IMR-90 (cell line): Measurements from ENCODE around the gene PTN. TPM values are rescaled to one million over a fixed set of nuclear protein-coding genes. Genes with fewer than 3 reads are reported as not detected.

ENCODE experiments used
- ATAC-seq: fragments of 200-7000 bp; cut with Tn5 transposase; 2 replicates; pipeline ENCODE4 v1.9.1; 2020; ENCODE audit warnings: low read depth, mild to moderate bottlenecking, moderate library complexity
- BruUV-seq: library from RNA; stranded (reverse); fragments of 400-500 nt; replicated peaks from 2 replicates; lab custom pipeline; 2021; lab: Mats Ljungman, UMichigan
- CTCF ChIA-PET: fragments of 300-600 bp; formaldehyde crosslinking; extraction: SDS; loops from one replicate; lab custom pipeline; 2021; ENCODE audit warnings: antibody characterized with exemption; lab: Yijun Ruan, JAX
- POLR2A ChIA-PET: fragments of 300-600 bp; sonication (Branson Sonifier 250); formaldehyde crosslinking; loops from one replicate; lab custom pipeline; 2022; ENCODE audit warnings: antibody characterized with exemption; ENCODE audit not compliant: unreplicated experiment; lab: Charles Lee
- DNase-seq: peaks from one replicate; pipeline ENCODE4 v3.0.0; 2013
- H2AFZ ChIP-seq: replicated peaks from 2 replicates; pipeline ENCODE3; 2013; ENCODE audit warnings: low read length, mild to moderate bottlenecking; ENCODE audit not compliant: poor library complexity
- H2AK5ac ChIP-seq: 2 replicates; pipeline ENCODE4 v1.6.1; 2013; ENCODE audit warnings: low read depth, low read length, inconsistent platforms
- H2AK9ac ChIP-seq: replicated peaks from 2 replicates; pipeline ENCODE3; 2013; ENCODE audit warnings: mild to moderate bottlenecking, low read depth, low read length, moderate library complexity; ENCODE audit not compliant: poor library complexity
- H2BK120ac ChIP-seq: 2 replicates; pipeline ENCODE4 v1.6.1; 2013; ENCODE audit warnings: low read depth, low read length, inconsistent platforms
- H2BK15ac ChIP-seq: 3 replicates; pipeline ENCODE4 v1.6.1; 2013; ENCODE audit warnings: low read depth, low read length, inconsistent platforms
- H2BK20ac ChIP-seq: 2 replicates; pipeline ENCODE4 v1.6.1; 2013; ENCODE audit warnings: low read depth, mild to moderate bottlenecking, inconsistent platforms, low read length, moderate library complexity
- H2BK5ac ChIP-seq: 2 replicates; pipeline ENCODE4 v1.6.1; 2013; ENCODE audit warnings: mild to moderate bottlenecking, low read depth, low read length, inconsistent platforms; ENCODE audit not compliant: poor library complexity, severe bottlenecking
- H3K14ac ChIP-seq: replicated peaks from 2 replicates; pipeline ENCODE4 v1.6.1; 2013; ENCODE audit warnings: low read depth, low read length, inconsistent platforms
- H3K18ac ChIP-seq: 2 replicates; pipeline ENCODE4 v1.6.1; 2013; ENCODE audit warnings: low read depth, low read length, control low read depth
- H3K23ac ChIP-seq: 2 replicates; pipeline ENCODE4 v1.6.1; 2013; ENCODE audit warnings: low read depth, low read length, inconsistent platforms
- H3K27ac ChIP-seq: 2 replicates; pipeline ENCODE4 v1.5.1; 2013; ENCODE audit warnings: mild to moderate bottlenecking, control low read depth, low read length; ENCODE audit not compliant: insufficient read depth
- H3K27me3 ChIP-seq: 2 replicates; pipeline ENCODE4 v1.6.1; 2013; ENCODE audit warnings: low read length; ENCODE audit not compliant: control insufficient read depth, insufficient read depth
- H3K36me3 ChIP-seq: 2 replicates; pipeline ENCODE4 v1.6.1; 2013; ENCODE audit warnings: low read length, mixed read lengths; ENCODE audit not compliant: control insufficient read depth, insufficient read depth
- H3K4ac ChIP-seq: 2 replicates; pipeline ENCODE4 v1.6.1; 2013; ENCODE audit warnings: low read depth, low read length, inconsistent platforms
- H3K4me1 ChIP-seq: 2 replicates; pipeline ENCODE4 v1.6.1; 2013; ENCODE audit warnings: low read length, mixed read lengths; ENCODE audit not compliant: control insufficient read depth, insufficient read depth
- H3K4me2 ChIP-seq: 2 replicates; pipeline ENCODE4 v1.6.1; 2013; ENCODE audit warnings: low read depth, mild to moderate bottlenecking, control low read depth, low read length, moderate library complexity
- H3K4me3 ChIP-seq: 2 replicates; pipeline ENCODE4 v1.5.1; 2013; ENCODE audit warnings: low read depth, mild to moderate bottlenecking, control low read depth, low read length, moderate library complexity; ENCODE audit not compliant: insufficient read depth
- H3K56ac ChIP-seq: 2 replicates; pipeline ENCODE4 v1.6.1; 2013; ENCODE audit warnings: low read length, inconsistent platforms; ENCODE audit not compliant: insufficient read depth; ENCODE audit errors: extremely low read depth
- H3K79me1 ChIP-seq, 2 experiments: 2 replicates each; pipeline ENCODE4 v1.6.1; 2013; ENCODE audit warnings: low read length in 2 of 2, inconsistent platforms in 1 of 2, low read depth in 1 of 2
- H3K9ac ChIP-seq: 2 replicates; pipeline ENCODE4 v1.6.1; 2013; ENCODE audit warnings: low read depth, low read length, control low read depth
- H3K9me1 ChIP-seq: 2 replicates; pipeline ENCODE4 v1.6.1; 2013; ENCODE audit warnings: low read length, inconsistent platforms; ENCODE audit not compliant: insufficient read depth
- H3K9me3 ChIP-seq: 2 replicates; pipeline ENCODE4 v1.6.1; 2013; ENCODE audit warnings: low read length; ENCODE audit not compliant: control insufficient read depth, insufficient read depth
- H4K20me1 ChIP-seq: 2 replicates; pipeline ENCODE4 v1.6.1; 2013; ENCODE audit warnings: low read length, inconsistent platforms; ENCODE audit not compliant: insufficient read depth
- H4K5ac ChIP-seq: 2 replicates; pipeline ENCODE4 v1.6.1; 2013; ENCODE audit warnings: mild to moderate bottlenecking, low read depth, low read length, control low read depth
- H4K8ac ChIP-seq, 2 experiments: 2 replicates each; pipeline ENCODE4 v1.6.1; 2013; ENCODE audit warnings: low read depth in 2 of 2, low read length in 2 of 2, control low read depth in 1 of 2, inconsistent platforms in 1 of 2
- H4K91ac ChIP-seq: 2 replicates; pipeline ENCODE4 v1.6.1; 2013; ENCODE audit warnings: low read depth, low read length, inconsistent platforms; ENCODE audit not compliant: insufficient read depth
- CEBPB ChIP-seq: IDR thresholded peaks from 2 replicates; pipeline ENCODE4 v1.6.1; 2012; ENCODE audit warnings: low read depth, low read length, improper control_type of control experiment
- CTCF ChIP-seq: conservative IDR thresholded peaks from 2 replicates; pipeline ENCODE4 v1.5.1; 2012; ENCODE audit warnings: mild to moderate bottlenecking, low read depth, low read length, improper control_type of control experiment
- ELK1 ChIP-seq: fragments of 150-350 bp; IDR thresholded peaks from 2 replicates; pipeline ENCODE4 v1.6.1; 2016; ENCODE audit warnings: low read depth, mild to moderate bottlenecking, low read length, moderate library complexity, borderline replicate concordance
- MXI1 ChIP-seq: IDR thresholded peaks from 2 replicates; pipeline ENCODE4 v1.6.1; 2012; ENCODE audit warnings: low read depth, mild to moderate bottlenecking, low read length, moderate library complexity, borderline replicate concordance
- RAD21 ChIP-seq: IDR thresholded peaks from 2 replicates; pipeline ENCODE4 v1.6.1; 2012; ENCODE audit warnings: low read length, improper control_type of control experiment
- RFX5 ChIP-seq: IDR thresholded peaks from 2 replicates; pipeline ENCODE4 v1.8.0; 2012; ENCODE audit warnings: low read depth, mild to moderate bottlenecking, low read length, moderate library complexity
- WGBS, 2 experiments: methylation state at CpG; one replicate each; pipeline versions ENCODE4 v1.1.5 to v1.1.7; 2013; ENCODE audit warnings: missing lambda C conversion rate in 2 of 2; ENCODE audit not compliant: insufficient read length in 1 of 2; ENCODE audit errors: extremely low coverage in 2 of 2; 5-methylcytosine and 5-hydroxymethylcytosine counted together
- dilution Hi-C: fragments of 300-500 bp; cut with HindIII; formaldehyde crosslinking; loops from one replicate; pipeline ENCODE4 v1.14.3; 2018; ENCODE audit warnings: low sequenced_read_pairs; ENCODE audit not compliant: unreplicated experiment
- in situ Hi-C: fragments of 300-500 bp; cut with MboI; formaldehyde crosslinking; loops from 3 replicates; pipeline ENCODE4 v1.14.3; 2019; ENCODE audit warnings: low sequenced_read_pairs, inconsistent platforms, mixed read lengths
- intact Hi-C: fragments of 100-400 bp; cut with micrococcal nuclease; formaldehyde crosslinking; loops from 2 replicates; pipeline ENCODE4 v1.10.0; 2022
- polyA plus RNA-seq, 3 experiments: library from polyadenylated mRNA; depleted of rRNA; stranded (reverse); fragments of >200 nt; gene quantifications; 2 replicates each; pipeline ENCODE4 v1.2.3, GENCODE V29; 2012; ENCODE audit warnings: low replicate concordance in 1 of 3
- total RNA-seq: library from RNA; depleted of rRNA; stranded (reverse); fragments of >200 nt; gene quantifications from 2 replicates; pipeline ENCODE4 v1.2.3, GENCODE V29; 2012
- TF ChIP-seq, protein P1 (sequence below): fragments of 150-350 bp; IDR thresholded peaks from 2 replicates; pipeline ENCODE4 v1.6.1; 2017; ENCODE audit warnings: mild to moderate bottlenecking, antibody characterized with exemption, low read length, low read depth

Gene PTN
- total and polyA plus RNA-seq, 2 of the 4 experiments (the other 2 are of a cell fraction): 61.7 to 186 TPM

- in situ Hi-C loops (no loop called here), intact Hi-C loops (no loop called here), dilution Hi-C loops (no loop called here)
- Histone ChIP-seq H3K4me1 (peaks cover 2% of the 10 kb centered on the region; the same call in 1 of the 2 replicates), H2BK120ac (no peak overlapping the region), H4K5ac (no peak overlapping the region), H3K9ac (no peak overlapping the region), H3K23ac (no peak overlapping the region), H3K4me2 (no peak overlapping the region), H2AFZ (no peak overlapping the region), H3K18ac (no peak overlapping the region), H3K79me1 (peaks cover 3 to 17% of the 10 kb centered on the region in 2 experiments; a peak in 3 of 4 replicates), H3K27ac (no peak overlapping the region), H3K56ac (no peak overlapping the region), H4K8ac (no peak overlapping the region), H2BK15ac (no peak overlapping the region), H3K14ac (no peak overlapping the region; the same call in 1 of the 2 replicates), H3K4ac (no peak overlapping the region), H2BK20ac (no peak overlapping the region), H4K20me1 (no peaks in the 10 kb centered on the region), H2BK5ac (no peak overlapping the region), H2AK9ac (no peak overlapping the region), H3K9me1 (0 out of 2 replicates have a peak, but pooled peaks cover 2% of the 10 kb centered on the region), H3K9me3 (no peaks in the 10 kb centered on the region), H3K27me3 (no peaks in the 10 kb centered on the region), H2AK5ac (no peak overlapping the region), H3K36me3 (no peaks in the 10 kb centered on the region), H3K4me3 (no peak overlapping the region), H4K91ac (no peak overlapping the region)
- ATAC-seq (no peak), DNase-seq (no peak)
- POLR2A ChIA-PET: no interaction called here
- BruUV-seq: no TSS peak
- no peak for TF ChIP-seq CTCF
- TF ChIP-seq, protein P1, sequence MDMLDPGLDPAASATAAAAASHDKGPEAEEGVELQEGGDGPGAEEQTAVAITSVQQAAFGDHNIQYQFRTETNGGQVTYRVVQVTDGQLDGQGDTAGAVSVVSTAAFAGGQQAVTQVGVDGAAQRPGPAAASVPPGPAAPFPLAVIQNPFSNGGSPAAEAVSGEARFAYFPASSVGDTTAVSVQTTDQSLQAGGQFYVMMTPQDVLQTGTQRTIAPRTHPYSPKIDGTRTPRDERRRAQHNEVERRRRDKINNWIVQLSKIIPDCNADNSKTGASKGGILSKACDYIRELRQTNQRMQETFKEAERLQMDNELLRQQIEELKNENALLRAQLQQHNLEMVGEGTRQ: no peak
- no peak for TF ChIP-seq RAD21
- no peak for TF ChIP-seq CEBPB
- TF ChIP-seq MXI1: no peak
- no peak for TF ChIP-seq ELK1
- no peak for TF ChIP-seq RFX5
- CTCF ChIA-PET: interaction anchor here (1.5 kb wide), 1 partner anchor 18 kb away, joined by 3 read pairs; no protein-coding TSS in a partner anchor
- WGBS, 2 experiments: no CpG with 5 or more reads among the region's 6 CpGs
Measured at GRCh38 chr7:137305901-137306621, 37.5 kb downstream of the PTN start.
